Endodermal cell (in vitro differentiated cells): ENCODE data around the gene GPS2. TPM values are rescaled to one million over a fixed set of nuclear protein-coding genes. Genes with fewer than 3 reads are reported as not detected.
A peak's percentile ranks its signal among the peaks of the same experiment; 100 is the strongest.

ENCODE experiments used
- DNase-seq: peaks from one replicate; pipeline ENCODE4 v3.0.0-alpha.2; 2017
- H3K27ac ChIP-seq: 2 replicates; pipeline ENCODE4 v1.5.1; 2013; ENCODE audit warnings: mild to moderate bottlenecking, low read depth, low read length, moderate library complexity
- H3K27me3 ChIP-seq: 2 replicates; pipeline ENCODE4 v1.6.1; 2013; ENCODE audit warnings: mild to moderate bottlenecking, low read length, moderate library complexity; ENCODE audit not compliant: insufficient read depth, control insufficient read depth, poor library complexity, severe bottlenecking
- H3K36me3 ChIP-seq: 2 replicates; pipeline ENCODE4 v1.7.0; 2013; ENCODE audit warnings: mild to moderate bottlenecking, low read length, moderate library complexity; ENCODE audit not compliant: control insufficient read depth, insufficient read depth
- H3K4me1 ChIP-seq: one replicate; pipeline ENCODE4 v1.7.0; 2013; ENCODE audit warnings: low read length; ENCODE audit not compliant: control insufficient read depth, insufficient read depth
- H3K4me3 ChIP-seq: 2 replicates; pipeline ENCODE4 v1.5.1; 2013; ENCODE audit warnings: mild to moderate bottlenecking, low read length, moderate library complexity
- H3K9ac ChIP-seq: 2 replicates; pipeline ENCODE4 v1.6.1; 2013; ENCODE audit warnings: mild to moderate bottlenecking, low read length, moderate library complexity; ENCODE audit not compliant: poor library complexity, severe bottlenecking; ENCODE audit errors: extremely low read depth
- H3K9me3 ChIP-seq: 2 replicates; pipeline ENCODE4 v1.6.1; 2013; ENCODE audit warnings: mild to moderate bottlenecking, low read length, moderate library complexity; ENCODE audit not compliant: control insufficient read depth
- H3K27ac Mint-ChIP-seq: 2 replicates; pipeline ENCODE4 v1.8.0; 2020; ENCODE audit warnings: mixed read lengths
- H3K27me3 Mint-ChIP-seq: 2 replicates; pipeline ENCODE4 v1.8.0; 2021; ENCODE audit warnings: mild to moderate bottlenecking, mixed read lengths; ENCODE audit not compliant: insufficient read depth
- H3K36me3 Mint-ChIP-seq: 2 replicates; pipeline ENCODE4 v1.8.0; 2020; ENCODE audit warnings: low read depth, mixed read lengths
- H3K4me1 Mint-ChIP-seq: 2 replicates; pipeline ENCODE4 v1.8.0; 2020; ENCODE audit warnings: mixed read lengths
- H3K4me3 Mint-ChIP-seq: 2 replicates; pipeline ENCODE4 v1.8.0; 2020; ENCODE audit warnings: mild to moderate bottlenecking, moderate library complexity, mixed read lengths
- H3K9me3 Mint-ChIP-seq: 2 replicates; pipeline ENCODE4 v1.8.0; 2020; ENCODE audit warnings: mild to moderate bottlenecking, mixed read lengths
- WGBS, 2 experiments: methylation state at CpG; one replicate each; pipeline versions ENCODE4 v1.1.5 to v1.1.7; 2013; ENCODE audit warnings: missing lambda C conversion rate in 2 of 2, mixed read lengths in 1 of 2; ENCODE audit not compliant: insufficient coverage in 1 of 2, insufficient read length in 1 of 2; 5-methylcytosine and 5-hydroxymethylcytosine counted together
- total RNA-seq, 2 donors: library from RNA; stranded (reverse); fragmentation: NEBNext Ultra II Directional in 1 of 2; extraction: Animal tissue kit (Norgen Biotek cat#: 25700) in 1 of 2; gene quantifications; 2 replicates in 1 of 2; 3 replicates in 1 of 2; pipeline ENCODE4 v1.2.1, GENCODE V29; 2021
- TF ChIP-seq, protein P1 (sequence below): fragments of 200-600 bp; sonication (generic); conservative IDR thresholded peaks from 2 replicates; pipeline ENCODE4 v1.5.0; 2021; ENCODE audit warnings: antibody characterized with exemption, mild to moderate bottlenecking

Gene GPS2
- total RNA-seq, 2 donors from 2014 or later, result 43.6 to 47.2 TPM

DNA sequence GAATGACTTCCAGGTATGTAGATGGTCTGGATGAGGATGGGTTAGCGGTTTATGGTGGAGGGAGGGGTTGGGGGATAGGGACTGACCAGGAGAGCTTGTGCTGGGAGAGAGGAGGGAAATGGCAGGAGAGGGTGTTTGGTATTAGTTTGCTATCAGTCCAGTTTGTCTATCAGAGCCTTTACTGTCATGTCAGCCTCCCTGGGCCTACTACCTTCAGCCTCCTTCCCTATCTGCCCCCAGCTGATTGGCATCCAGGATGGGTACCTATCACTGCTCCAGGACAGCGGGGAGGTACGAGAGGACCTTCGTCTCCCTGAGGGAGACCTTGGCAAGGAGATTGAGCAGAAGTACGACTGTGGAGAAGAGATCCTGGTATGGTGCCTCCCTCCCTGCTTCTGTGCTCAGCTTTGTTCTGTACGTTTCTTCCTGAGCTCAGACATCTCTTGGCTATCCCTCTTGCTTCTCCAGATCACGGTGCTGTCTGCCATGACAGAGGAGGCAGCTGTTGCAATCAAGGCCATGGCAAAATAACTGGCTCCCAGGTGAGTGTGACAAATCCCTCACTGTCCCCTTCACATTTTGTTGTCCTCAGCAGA is 4.0 kb downstream of the GPS2 start:
- Histone ChIP-seq H3K9ac (no peak overlapping the region), H3K4me3 (peak overlapping the region; percentile 99), H3K27me3 (no peaks in the 10 kb centered on the region), H3K27ac (no peak overlapping the region), H3K4me1 (peaks cover 5% of the 10 kb centered on the region), H3K36me3 (peaks cover 49% of the 10 kb centered on the region), H3K9me3 (no peaks in the 10 kb centered on the region)
- Mint-ChIP-seq H3K4me1 (peaks cover 30% of the 10 kb centered on the region), H3K9me3 (no peaks in the 10 kb centered on the region), H3K36me3 (peaks cover 51% of the 10 kb centered on the region), H3K4me3 (no peak overlapping the region), H3K27ac (peak overlapping the region; percentile 26), H3K27me3 (no peaks in the 10 kb centered on the region)
- DNase-seq, result no peak
- TF ChIP-seq, protein P1, sequence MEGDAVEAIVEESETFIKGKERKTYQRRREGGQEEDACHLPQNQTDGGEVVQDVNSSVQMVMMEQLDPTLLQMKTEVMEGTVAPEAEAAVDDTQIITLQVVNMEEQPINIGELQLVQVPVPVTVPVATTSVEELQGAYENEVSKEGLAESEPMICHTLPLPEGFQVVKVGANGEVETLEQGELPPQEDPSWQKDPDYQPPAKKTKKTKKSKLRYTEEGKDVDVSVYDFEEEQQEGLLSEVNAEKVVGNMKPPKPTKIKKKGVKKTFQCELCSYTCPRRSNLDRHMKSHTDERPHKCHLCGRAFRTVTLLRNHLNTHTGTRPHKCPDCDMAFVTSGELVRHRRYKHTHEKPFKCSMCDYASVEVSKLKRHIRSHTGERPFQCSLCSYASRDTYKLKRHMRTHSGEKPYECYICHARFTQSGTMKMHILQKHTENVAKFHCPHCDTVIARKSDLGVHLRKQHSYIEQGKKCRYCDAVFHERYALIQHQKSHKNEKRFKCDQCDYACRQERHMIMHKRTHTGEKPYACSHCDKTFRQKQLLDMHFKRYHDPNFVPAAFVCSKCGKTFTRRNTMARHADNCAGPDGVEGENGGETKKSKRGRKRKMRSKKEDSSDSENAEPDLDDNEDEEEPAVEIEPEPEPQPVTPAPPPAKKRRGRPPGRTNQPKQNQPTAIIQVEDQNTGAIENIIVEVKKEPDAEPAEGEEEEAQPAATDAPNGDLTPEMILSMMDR, result no peak
- 92 to 96% methylated on average over 5 to 7 of the region's 7 CpGs for WGBS, 2 experiments

DNA sequence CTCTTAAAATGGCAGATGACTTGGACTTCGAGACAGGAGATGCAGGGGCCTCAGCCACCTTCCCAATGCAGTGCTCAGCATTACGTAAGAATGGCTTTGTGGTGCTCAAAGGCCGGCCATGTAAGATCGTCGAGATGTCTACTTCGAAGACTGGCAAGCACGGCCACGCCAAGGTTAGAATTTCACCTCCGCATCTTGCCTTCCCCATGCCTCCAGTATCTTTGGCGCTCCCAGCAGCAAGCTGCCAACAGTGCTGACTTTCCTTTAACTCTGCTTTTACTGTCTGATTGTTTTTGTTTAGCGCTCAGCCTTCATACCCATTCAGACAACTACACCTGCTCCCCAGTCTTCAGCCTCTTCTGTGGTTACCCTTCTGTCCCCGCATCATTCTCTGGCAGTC is 5.5 kb downstream of the GPS2 start:
- Histone ChIP-seq H3K9me3 (no peaks in the 10 kb centered on the region), H3K4me3 (peak overlapping the region; percentile 99), H3K9ac (no peak overlapping the region), H3K36me3 (peaks cover 42% of the 10 kb centered on the region), H3K27ac (no peak overlapping the region), H3K4me1 (no peaks in the 10 kb centered on the region), H3K27me3 (no peaks in the 10 kb centered on the region)
- H3K27me3 Mint-ChIP-seq, result no peaks in the 10 kb centered on the region
- H3K4me3 Mint-ChIP-seq, result peak overlapping the region; percentile 88
- H3K9me3 Mint-ChIP-seq, result no peaks in the 10 kb centered on the region
- whole genome bisulfite sequencing, 2 experiments, result 96 to 97% methylated on average over 7 to 12 of the region's 12 CpGs
- TF ChIP-seq, protein P1, result no peak
- H3K27ac Mint-ChIP-seq, result peak overlapping the region; percentile 97
- no peak for DNase-seq
- H3K36me3 Mint-ChIP-seq, result peaks cover 49% of the 10 kb centered on the region
- H3K4me1 Mint-ChIP-seq, result peaks cover 30% of the 10 kb centered on the region

DNA sequence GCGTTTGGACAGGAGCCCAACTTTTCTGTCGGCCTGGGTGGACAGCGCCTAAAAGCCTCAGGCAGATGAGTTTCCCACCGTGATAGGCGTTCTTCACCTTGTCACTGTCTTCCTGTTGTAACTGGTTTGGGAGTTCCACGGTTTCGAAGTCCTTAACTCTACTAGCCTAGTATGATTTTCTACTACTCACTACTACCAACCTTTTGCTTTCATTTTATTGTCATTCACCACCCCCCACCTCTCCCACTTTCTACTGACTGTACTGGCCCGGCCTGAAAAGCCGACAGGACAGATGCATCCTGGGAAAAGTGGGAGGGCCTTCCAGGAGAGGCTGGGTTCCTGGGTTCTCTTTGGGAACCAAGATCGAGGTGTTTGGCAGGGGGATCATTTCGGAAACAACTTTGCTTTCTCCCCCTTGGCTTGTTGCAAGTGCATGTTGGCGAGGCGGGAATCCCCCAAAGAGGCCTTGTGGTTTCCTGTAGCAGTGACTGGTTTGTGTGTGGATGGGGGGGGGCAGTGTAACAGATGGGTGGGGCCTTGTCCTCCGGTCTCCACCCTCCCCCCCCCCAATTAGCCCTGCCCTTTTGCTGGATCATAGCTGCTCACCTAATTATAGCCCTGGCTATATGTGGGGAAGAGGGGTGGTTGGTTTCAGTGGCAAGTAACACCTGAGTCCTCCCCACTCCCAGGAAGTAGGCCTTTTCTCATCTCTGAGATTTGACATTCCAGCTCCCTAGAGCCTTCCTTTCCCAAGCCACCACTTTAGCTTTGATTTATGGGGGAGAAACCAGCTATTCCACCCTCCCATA is 6.3 kb downstream of the GPS2 start:
- Histone ChIP-seq H3K4me1 (no peaks in the 10 kb centered on the region), H3K27me3 (no peaks in the 10 kb centered on the region), H3K27ac (peak overlapping the region; percentile 89), H3K9ac (peak overlapping the region; percentile 91), H3K9me3 (no peaks in the 10 kb centered on the region), H3K4me3 (peak overlapping the region; percentile 99), H3K36me3 (peaks cover 42% of the 10 kb centered on the region)
- no peaks in the 10 kb centered on the region for H3K9me3 Mint-ChIP-seq
- peaks cover 3% of the 10 kb centered on the region for H3K27me3 Mint-ChIP-seq
- TF ChIP-seq, protein P1, result no peak
- 0 to 2% methylated on average over 9 to 11 of the region's 14 CpGs for WGBS, 2 experiments
- H3K27ac Mint-ChIP-seq, result peak overlapping the region; percentile 97
- H3K4me3 Mint-ChIP-seq, result peak overlapping the region; percentile 88
- peaks cover 23% of the 10 kb centered on the region for H3K4me1 Mint-ChIP-seq
- H3K36me3 Mint-ChIP-seq, result peaks cover 48% of the 10 kb centered on the region
- DNase-seq, result peak; percentile 94
